ENCODE measurements around the gene GRID2.

Gene GRID2

GRCh38 chr4:93065790-93066189 lies 762.0 kb downstream of the GRID2 start:
- no peak for DNase-seq (ENCODE audit: low read depth in 2 of 2, low spot score in 1 of 2)

- DNase-seq (ENCODE audit: low read depth in 2 of 2, low spot score in 1 of 2): no peak
These were observed 763.0 kb downstream of the GRID2 start for GRCh38 chr4:93066749-93067148.

- DNase-seq (ENCODE audit: low read depth in 2 of 2, low spot score in 1 of 2): no peak
These were observed 768.5 kb downstream of the GRID2 start for GRCh38 chr4:93072292-93072691.

GRCh38 chr4:93080316-93080715 lies 776.5 kb downstream of the GRID2 start:
- DNase-seq (ENCODE audit: low read depth in 2 of 2, low spot score in 1 of 2): no peak

GRCh38 chr4:93084599-93085305 lies 781.0 kb downstream of the GRID2 start:
- DNase-seq (ENCODE audit: low read depth in 2 of 2, low spot score in 1 of 2): no peak

- DNase-seq (ENCODE audit: low read depth in 2 of 2, low spot score in 1 of 2): no peak
These were observed 782.6 kb downstream of the GRID2 start for GRCh38 chr4:93086356-93086755.

- DNase-seq (ENCODE audit: low read depth in 2 of 2, low spot score in 1 of 2): no peak
These were observed 789.0 kb downstream of the GRID2 start for GRCh38 chr4:93092765-93093164.

- no peak for DNase-seq (ENCODE audit: low read depth in 2 of 2, low spot score in 1 of 2)
These were observed 799.3 kb downstream of the GRID2 start for GRCh38 chr4:93103042-93103441.

GRCh38 chr4:93116624-93117023 lies 812.9 kb downstream of the GRID2 start:
- no peak for DNase-seq (ENCODE audit: low read depth in 2 of 2, low spot score in 1 of 2)

- no peak for DNase-seq (ENCODE audit: low read depth in 2 of 2, low spot score in 1 of 2)
These were observed 823.7 kb downstream of the GRID2 start for GRCh38 chr4:93127489-93127888.

GRCh38 chr4:93132631-93133030 lies 828.9 kb downstream of the GRID2 start:
- DNase-seq (ENCODE audit: low read depth in 2 of 2, low spot score in 1 of 2): no peak

GRCh38 chr4:93139118-93139517 lies 835.4 kb downstream of the GRID2 start:
- no peak for DNase-seq (ENCODE audit: low read depth in 2 of 2, low spot score in 1 of 2)

- DNase-seq (ENCODE audit: low read depth in 2 of 2, low spot score in 1 of 2): no peak
These were observed 840.1 kb downstream of the GRID2 start for GRCh38 chr4:93143902-93144301.

GRCh38 chr4:93144644-93145043 lies 840.9 kb downstream of the GRID2 start:
- DNase-seq (ENCODE audit: low read depth in 2 of 2, low spot score in 1 of 2): no peak

GRCh38 chr4:93147524-93148212 lies 843.9 kb downstream of the GRID2 start:
- DNase-seq (ENCODE audit: low read depth in 2 of 2, low spot score in 1 of 2): no peak

- DNase-seq (ENCODE audit: low read depth in 2 of 2, low spot score in 1 of 2): no peak
These were observed 848.7 kb downstream of the GRID2 start for GRCh38 chr4:93152491-93152890.

- no peak for DNase-seq (ENCODE audit: low read depth in 2 of 2, low spot score in 1 of 2)
These were observed 854.2 kb downstream of the GRID2 start for GRCh38 chr4:93157986-93158385.

GRCh38 chr4:93168053-93168452 lies 864.3 kb downstream of the GRID2 start:
- DNase-seq (ENCODE audit: low read depth in 2 of 2, low spot score in 1 of 2): no peak

- no peak for DNase-seq (ENCODE audit: low read depth in 2 of 2, low spot score in 1 of 2)
These were observed 866.2 kb downstream of the GRID2 start for GRCh38 chr4:93169966-93170365.

GRCh38 chr4:93174598-93174997 lies 870.8 kb downstream of the GRID2 start:
- DNase-seq (ENCODE audit: low read depth in 2 of 2, low spot score in 1 of 2): no peak

GRCh38 chr4:93178279-93178678 lies 874.5 kb downstream of the GRID2 start:
- no peak for DNase-seq (ENCODE audit: low read depth in 2 of 2, low spot score in 1 of 2)

GRCh38 chr4:93179044-93179443 lies 875.3 kb downstream of the GRID2 start:
- no peak for DNase-seq (ENCODE audit: low read depth in 2 of 2, low spot score in 1 of 2)

GRCh38 chr4:93182722-93183121 lies 879.0 kb downstream of the GRID2 start:
- DNase-seq (ENCODE audit: low read depth in 2 of 2, low spot score in 1 of 2): no peak
